Middle frontal gyrus (tissue), 1 donor: ENCODE results near the gene CST4.
"Not testable (repeated sequence)": the region's sequence is repeated elsewhere in the genome, so short reads cannot be mapped to it uniquely, and the experiment has no call there.

Experiments used
- DNase-seq: peaks from one replicate; pipeline ENCODE4 v3.0.0-alpha.2; 2015; ENCODE audit warnings: low spot score; ENCODE audit errors: extremely low spot score

Gene CST4, protein sequence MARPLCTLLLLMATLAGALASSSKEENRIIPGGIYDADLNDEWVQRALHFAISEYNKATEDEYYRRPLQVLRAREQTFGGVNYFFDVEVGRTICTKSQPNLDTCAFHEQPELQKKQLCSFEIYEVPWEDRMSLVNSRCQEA

DNA sequence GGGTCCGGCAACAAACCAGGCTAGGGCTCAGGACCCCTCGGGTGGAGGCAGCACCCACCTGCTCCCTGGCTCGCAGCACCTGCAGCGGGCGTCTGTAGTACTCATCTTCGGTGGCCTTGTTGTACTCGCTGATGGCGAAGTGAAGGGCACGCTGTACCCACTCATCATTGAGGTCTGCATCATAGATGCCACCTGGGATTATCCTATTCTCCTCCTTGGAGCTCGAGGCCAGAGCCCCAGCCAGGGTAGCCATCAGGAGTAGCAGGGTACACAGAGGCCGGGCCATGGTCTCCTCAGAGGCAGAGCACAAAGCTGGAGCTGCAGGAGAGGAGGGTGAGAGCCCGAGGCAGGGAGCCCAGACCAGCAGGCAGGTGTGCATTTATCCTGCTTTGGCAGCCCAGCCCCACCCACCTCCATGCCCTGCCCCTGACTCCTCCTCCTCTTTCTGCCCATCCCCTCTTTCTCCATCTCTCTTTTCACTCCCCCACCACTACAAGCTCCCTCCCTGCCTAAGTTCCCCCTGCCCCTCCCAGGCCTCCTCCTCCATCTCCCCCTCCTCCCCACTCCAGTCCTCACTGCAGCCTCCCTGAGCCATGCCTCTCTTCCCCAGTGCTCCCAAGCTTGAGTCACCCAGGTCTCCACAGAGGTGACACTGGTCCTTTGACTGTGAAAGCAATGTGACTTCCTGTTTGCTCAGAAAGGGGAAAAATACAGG is at the start of gene CST4:
CST4 (minus strand) TSS at position 355 of the 715 bp plus-strand sequence; CDS start at position 286, 69 bp downstream.
- not testable (repeated sequence) for DNase-seq

DNA sequence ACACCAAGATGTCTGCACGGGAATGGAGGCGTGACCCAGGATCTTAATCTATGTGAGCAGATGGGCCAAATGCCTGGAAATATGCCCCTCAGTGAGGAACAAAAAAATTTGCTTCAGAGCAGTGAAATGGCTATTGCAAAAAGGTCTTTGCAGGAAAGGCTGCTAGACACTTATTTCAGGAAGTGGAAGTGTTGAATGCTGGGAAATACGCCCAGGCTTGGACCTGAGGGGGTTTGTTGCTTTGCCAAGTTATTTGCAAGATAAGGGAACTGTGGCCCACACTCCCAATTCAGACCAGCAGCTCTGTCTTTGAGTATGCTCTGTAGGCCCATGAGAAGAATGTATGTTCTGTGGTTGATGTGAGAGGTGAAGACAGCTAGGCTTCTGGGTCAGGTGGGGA is 46.6 kb upstream of the CST4 start:
- not testable (repeated sequence) for DNase-seq

- not testable (repeated sequence) for DNase-seq
Measured at GRCh38 chr20:23734949-23735348, 46.1 kb upstream of the CST4 start.

- not testable (repeated sequence) for DNase-seq
Measured at GRCh38 chr20:23734440-23734839, 45.6 kb upstream of the CST4 start.

- no peak for DNase-seq
Measured at GRCh38 chr20:23727016-23727415, 38.2 kb upstream of the CST4 start.

GRCh38 chr20:23725102-23725501 is 36.3 kb upstream of the CST4 start:
- no peak for DNase-seq

- DNase-seq: not testable (repeated sequence)
Measured at GRCh38 chr20:23723659-23724307, 34.9 kb upstream of the CST4 start.

- DNase-seq: not testable (repeated sequence)
Measured at GRCh38 chr20:23722851-23723250, 34.0 kb upstream of the CST4 start.

- DNase-seq: no peak
Measured at GRCh38 chr20:23721962-23722361, 33.1 kb upstream of the CST4 start.

DNA sequence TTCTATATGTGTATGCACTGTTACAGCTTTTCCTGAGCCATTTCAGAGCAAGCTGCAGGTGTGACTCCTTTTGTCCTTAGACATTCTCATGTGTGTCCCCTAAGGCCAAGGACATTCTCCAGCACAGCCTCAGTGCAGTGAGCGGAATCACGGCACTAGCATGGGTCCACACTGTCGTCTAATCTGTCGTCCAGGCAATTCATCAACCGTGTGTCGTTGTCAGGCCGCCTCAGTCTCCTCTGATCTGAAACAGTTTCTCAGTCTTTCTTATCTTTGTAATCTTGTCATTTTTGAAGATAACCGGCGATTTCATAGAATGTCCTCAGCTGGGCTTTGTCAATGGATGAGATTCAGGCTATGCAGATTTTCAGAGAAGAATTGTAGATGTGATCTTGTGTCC is 30.5 kb upstream of the CST4 start:
- DNase-seq: not testable (repeated sequence)

GRCh38 chr20:23711778-23712177 is 22.9 kb upstream of the CST4 start:
- not testable (repeated sequence) for DNase-seq

GRCh38 chr20:23710771-23711170 is 21.9 kb upstream of the CST4 start:
- DNase-seq: no peak

DNA sequence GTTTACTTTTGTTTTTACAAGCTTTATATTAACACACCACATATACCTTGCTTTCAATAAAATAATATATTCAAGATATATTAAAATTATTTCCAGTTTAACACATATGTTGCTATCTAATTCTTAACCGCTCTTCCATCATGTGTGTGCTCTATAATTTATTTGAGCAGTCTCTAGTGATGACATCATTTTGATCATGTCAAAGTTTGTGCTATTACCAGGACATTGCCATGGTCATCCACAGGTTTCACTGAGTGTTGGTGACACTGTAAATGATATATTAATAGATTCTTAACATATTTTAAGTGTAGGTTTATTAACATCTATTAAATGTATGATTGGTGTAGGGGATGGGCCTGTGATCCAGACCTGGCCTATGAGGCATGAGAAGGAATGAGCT is 17.1 kb upstream of the CST4 start:
- DNase-seq: no peak

GRCh38 chr20:23702021-23702420 is 13.2 kb upstream of the CST4 start:
- no peak for DNase-seq

GRCh38 chr20:23700931-23701330 is 12.1 kb upstream of the CST4 start:
- no peak for DNase-seq

GRCh38 chr20:23697947-23698346 is 9.1 kb upstream of the CST4 start:
- DNase-seq: no peak

- DNase-seq: not testable (repeated sequence)
Measured at GRCh38 chr20:23695068-23695395, 6.2 kb upstream of the CST4 start.

DNA sequence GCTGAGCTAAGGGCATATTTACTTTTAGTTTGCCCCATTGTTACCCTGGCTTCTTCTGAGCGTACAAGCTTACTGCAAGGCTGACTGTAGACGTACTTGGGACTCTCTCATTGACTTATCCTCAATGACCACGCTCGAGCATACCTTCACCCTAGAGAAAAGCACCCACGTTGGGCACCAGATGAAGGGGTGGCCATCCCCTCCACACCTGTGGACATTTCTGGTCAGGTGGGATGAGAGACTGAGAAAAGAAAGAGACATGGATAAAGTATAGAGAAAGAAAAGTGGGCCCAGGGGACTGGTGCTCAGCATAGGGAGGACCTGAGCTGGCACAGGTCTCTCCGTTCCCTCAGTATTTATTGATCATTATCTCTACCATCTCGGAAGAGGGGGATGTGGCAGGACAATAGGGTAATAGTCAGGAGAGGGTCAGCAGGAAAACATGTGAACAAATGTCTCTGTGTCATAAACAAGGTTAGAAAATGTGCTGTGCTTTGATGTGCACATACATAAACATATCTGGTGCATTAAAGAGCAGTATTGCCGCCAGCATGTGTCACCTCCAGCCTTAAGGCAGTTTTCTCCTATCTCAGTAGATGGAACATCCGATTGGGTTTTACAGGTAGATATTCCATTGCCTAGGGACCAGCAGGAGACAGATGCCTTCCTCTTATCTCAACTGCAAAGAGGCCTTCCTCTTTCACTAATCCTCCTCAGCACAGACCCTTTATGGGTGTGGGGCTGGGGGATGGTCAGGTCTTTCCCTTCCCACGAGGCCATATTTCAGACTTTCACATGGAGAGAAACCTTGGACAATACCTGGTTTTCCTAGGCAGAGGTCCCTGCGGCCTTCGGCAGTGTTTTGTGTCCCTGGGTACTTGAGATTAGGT is 5.6 kb upstream of the CST4 start:
- DNase-seq: not testable (repeated sequence)

DNA sequence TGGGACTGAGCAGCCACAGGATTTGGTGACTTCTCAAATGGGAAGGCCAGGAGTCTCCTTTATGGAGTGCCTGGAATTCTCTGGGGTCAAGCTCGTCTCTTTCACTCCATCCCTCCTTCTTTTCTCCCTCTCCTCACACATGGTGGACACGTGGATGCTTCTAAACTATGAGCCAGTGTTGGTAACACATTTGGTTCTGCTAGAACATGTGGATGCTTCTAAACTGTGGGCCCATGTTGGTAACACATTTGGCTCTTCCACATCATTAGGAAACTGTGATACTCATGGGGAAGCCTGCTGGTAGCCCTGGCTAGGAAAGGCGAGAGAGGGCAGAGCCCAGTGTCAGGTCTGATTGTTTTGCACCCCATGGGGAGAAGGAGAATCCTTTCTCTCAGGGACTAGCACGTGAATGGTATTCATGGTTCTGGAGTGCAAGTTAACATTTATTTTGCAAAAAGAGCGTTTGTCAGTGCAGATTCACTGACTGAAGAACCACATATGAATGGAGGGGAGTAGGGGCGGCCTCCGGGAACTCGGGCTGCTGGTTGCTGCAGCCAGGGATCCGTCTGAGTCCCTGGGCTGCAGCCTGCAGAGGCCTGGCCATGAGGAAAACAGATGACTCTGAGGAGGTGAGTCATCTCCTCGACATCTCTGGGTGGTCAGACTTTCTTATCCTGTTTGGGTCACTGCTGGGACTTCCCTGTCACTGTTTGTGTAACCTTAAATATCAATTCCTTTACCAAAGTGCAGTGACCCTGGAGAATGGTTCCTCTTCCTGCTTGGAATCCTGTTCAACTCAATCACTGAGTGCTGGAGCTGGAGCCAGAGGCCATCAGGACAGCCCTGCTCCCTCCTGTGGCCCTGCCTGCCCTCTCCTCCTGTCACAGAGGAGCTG is 4.1 kb upstream of the CST4 start:
- DNase-seq: not testable (repeated sequence)

- no peak for DNase-seq
Measured at GRCh38 chr20:23691675-23692074, 2.8 kb upstream of the CST4 start.

DNA sequence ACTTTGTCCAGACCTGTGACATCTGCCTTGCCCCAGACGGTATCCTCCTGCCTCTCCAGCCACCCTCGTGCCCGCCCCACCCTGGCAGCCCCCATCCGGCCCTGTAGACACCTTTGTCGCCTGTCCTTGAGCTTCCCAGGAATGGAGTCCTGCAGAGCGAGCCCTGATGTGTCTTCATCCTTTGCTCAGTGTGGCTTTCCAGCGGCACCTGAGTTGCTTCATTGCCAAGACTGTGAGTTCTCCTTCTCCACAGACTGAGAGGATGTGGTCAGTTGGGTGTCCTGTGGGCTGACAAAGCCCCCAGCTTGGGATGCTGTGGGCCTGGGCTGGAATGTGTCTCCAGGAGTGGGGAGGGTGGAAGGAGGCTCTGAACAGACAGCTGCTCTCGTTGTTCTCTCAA is 1.7 kb upstream of the CST4 start:
- DNase-seq: no peak
